HepG2 (cell line): ENCODE data around the gene NTN5. TPM values are rescaled to one million over a fixed set of nuclear protein-coding genes. Genes with fewer than 3 reads are reported as not detected.

Experiments
- DNMT1 ChIP-seq: sonication (generic); formaldehyde crosslinking; IDR thresholded peaks from 2 replicates; pipeline ENCODE4 v1.5.1; 2020; ENCODE audit warnings: mild to moderate bottlenecking, missing genetic modification reagents
- HNF1B ChIP-seq: sonication (generic); formaldehyde crosslinking; IDR thresholded peaks from 2 replicates; pipeline ENCODE4 v1.5.1; 2020; ENCODE audit warnings: mild to moderate bottlenecking, moderate library complexity, missing genetic modification reagents
- IKZF1 ChIP-seq: fragments of 450-650 bp; IDR thresholded peaks from 2 replicates; pipeline ENCODE4 v1.7.1; 2016
- NR3C1 ChIP-seq: sonication (generic); formaldehyde crosslinking; IDR thresholded peaks from 2 replicates; pipeline ENCODE4 v1.4.0; 2020; ENCODE audit warnings: missing genetic modification reagents
- PATZ1 ChIP-seq: sonication (generic); formaldehyde crosslinking; IDR thresholded peaks from 2 replicates; pipeline ENCODE4 v1.4.0; 2020; ENCODE audit warnings: missing genetic modification reagents
- PAXIP1 ChIP-seq: sonication (generic); formaldehyde crosslinking; conservative IDR thresholded peaks from 2 replicates; pipeline ENCODE4 v1.4.0; 2020; ENCODE audit warnings: mild to moderate bottlenecking, missing genetic modification reagents, moderate library complexity
- PPARG ChIP-seq: conservative IDR thresholded peaks from 2 replicates; pipeline ENCODE4 v1.6.1; 2016; ENCODE audit warnings: missing biosample characterization, missing genetic modification reagents
- U2AF1 ChIP-seq: fragments of 200-400 bp; formaldehyde crosslinking; optimal IDR thresholded peaks from 2 replicates; pipeline ENCODE3; 2017; ENCODE audit warnings: mild to moderate bottlenecking, low read depth, low read length
- YEATS2 ChIP-seq: sonication (generic); formaldehyde crosslinking; IDR thresholded peaks from 2 replicates; pipeline ENCODE4 v1.4.0; 2020; ENCODE audit warnings: missing genetic modification reagents, borderline replicate concordance
- ZBTB1 ChIP-seq: sonication (generic); formaldehyde crosslinking; IDR thresholded peaks from 2 replicates; pipeline ENCODE4 v1.4.0; 2020; ENCODE audit warnings: missing genetic modification reagents, borderline replicate concordance
- ZBTB26 ChIP-seq: IDR thresholded peaks from 2 replicates; pipeline ENCODE4 v1.6.1; 2016; ENCODE audit warnings: missing compliant biosample characterization, missing genetic modification reagents, borderline replicate concordance
- ZNF142 ChIP-seq: sonication (generic); formaldehyde crosslinking; IDR thresholded peaks from 2 replicates; pipeline ENCODE4 v1.4.0; 2020; ENCODE audit warnings: missing genetic modification reagents
- ZNF205 ChIP-seq: IDR thresholded peaks from 2 replicates; pipeline ENCODE4 v1.6.1; 2018; ENCODE audit warnings: missing biosample characterization, missing genetic modification reagents
- ZNF441 ChIP-seq: sonication (generic); formaldehyde crosslinking; IDR thresholded peaks from 2 replicates; pipeline ENCODE4 v1.7.0; 2021; ENCODE audit warnings: missing genetic modification reagents, borderline replicate concordance
- polyA plus RNA-seq, 8 experiments: library from polyadenylated mRNA; depleted of rRNA in 3 of 8; stranded (reverse) in 7 of 8; unstranded in 1 of 8; fragments of >200 nt; fragmentation: Illumina TruSeq in 4 of 8; extraction: Trizol in 4 of 8; gene quantifications; 2 replicates each; pipeline versions ENCODE4 v1.2.1 to v1.2.3, GENCODE V29; 2011 to 2016; ENCODE audit warnings: low read depth in 4 of 8, missing spikeins in 1 of 8, mixed read lengths in 1 of 8; ENCODE audit not compliant: insufficient read depth in 1 of 8
- total RNA-seq, 5 experiments: library from RNA; depleted of rRNA; stranded (reverse); fragments of >200 nt; fragmentation: Illumina TruSeq; extraction: Trizol; gene quantifications; 2 replicates each; pipeline ENCODE4 v1.2.3, GENCODE V29; 2016; ENCODE audit warnings: low read depth in 1 of 5

The NTN5 gene
- total and polyA plus RNA-seq, 2 of the 13 experiments (the other 11 are each of a cell fraction or from before 2014, with no cell fraction given), result 0.05 TPM; not detected in 1

GRCh38 chr19:48618916-48619691 lies 53.7 kb downstream of the NTN5 start, which contains the start of the genes RPL18 and SPHK2 (continued):
- peak; percentile 72 for TF ChIP-seq PAXIP1 (CRISPR knock-in tag)
- peak; percentile 79; the same call in 1 of the 2 replicates for TF ChIP-seq HNF1B
- TF ChIP-seq NR3C1, result no peak
- 0 out of 2 replicates have a peak, but pooled peaks have one; percentile 65 for TF ChIP-seq DNMT1 (CRISPR knock-in tag)
- TF ChIP-seq PPARG (CRISPR knock-in tag), result peak; percentile 80
- no peak for TF ChIP-seq IKZF1
- TF ChIP-seq PATZ1 (CRISPR knock-in tag), result peak; percentile 26; the same call in 1 of the 2 replicates
- TF ChIP-seq ZNF142, result 0 out of 2 replicates have a peak, but pooled peaks have one; percentile 43
- peak; percentile 55; the same call in 1 of the 2 replicates for TF ChIP-seq ZNF441 (CRISPR knock-in tag)
- no peak for TF ChIP-seq ZBTB1 (CRISPR knock-in tag)
- TF ChIP-seq U2AF1, result peak; percentile 100
- peak; percentile 72 for TF ChIP-seq ZBTB26
- TF ChIP-seq YEATS2, result peak; percentile 100
- TF ChIP-seq ZNF205 (CRISPR knock-in tag), result peak; percentile 88
